ENCODE data around the gene RAB44.
"Not testable (repeated sequence)": the region's sequence is repeated elsewhere in the genome, so short reads cannot be mapped to it uniquely, and the experiment has no call there.

The RAB44 gene

DNA sequence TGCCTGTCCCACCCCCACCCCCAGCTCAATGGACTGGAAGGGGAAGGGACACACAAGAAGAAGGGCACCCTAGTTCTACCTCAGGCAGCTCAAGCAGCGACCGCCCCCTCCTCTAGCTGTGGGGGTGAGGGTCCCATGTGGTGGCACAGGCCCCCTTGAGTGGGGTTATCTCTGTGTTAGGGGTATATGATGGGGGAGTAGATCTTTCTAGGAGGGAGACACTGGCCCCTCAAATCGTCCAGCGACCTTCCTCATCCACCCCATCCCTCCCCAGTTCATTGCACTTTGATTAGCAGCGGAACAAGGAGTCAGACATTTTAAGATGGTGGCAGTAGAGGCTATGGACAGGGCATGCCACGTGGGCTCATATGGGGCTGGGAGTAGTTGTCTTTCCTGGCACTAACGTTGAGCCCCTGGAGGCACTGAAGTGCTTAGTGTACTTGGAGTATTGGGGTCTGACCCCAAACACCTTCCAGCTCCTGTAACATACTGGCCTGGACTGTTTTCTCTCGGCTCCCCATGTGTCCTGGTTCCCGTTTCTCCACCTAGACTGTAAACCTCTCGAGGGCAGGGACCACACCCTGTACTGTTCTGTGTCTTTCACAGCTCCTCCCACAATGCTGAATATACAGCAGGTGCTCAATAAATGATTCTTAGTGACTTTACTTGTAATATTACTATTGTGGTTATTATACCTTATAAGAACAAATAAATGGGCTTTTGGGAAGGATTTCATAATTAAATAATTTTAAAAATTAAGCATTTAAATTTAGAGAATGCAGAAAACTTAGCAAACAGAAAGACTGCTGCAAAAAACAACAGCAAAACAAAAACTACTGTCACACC is 10.7 kb upstream of the RAB44 start:
- no peak for DNase-seq (ENCODE audit: low read depth in 2 of 2, low spot score in 1 of 2)

GRCh38 chr6:36688063-36688738 is 9.4 kb upstream of the RAB44 start:
- DNase-seq (ENCODE audit: low read depth in 2 of 2, low spot score in 1 of 2), result no peak

DNA sequence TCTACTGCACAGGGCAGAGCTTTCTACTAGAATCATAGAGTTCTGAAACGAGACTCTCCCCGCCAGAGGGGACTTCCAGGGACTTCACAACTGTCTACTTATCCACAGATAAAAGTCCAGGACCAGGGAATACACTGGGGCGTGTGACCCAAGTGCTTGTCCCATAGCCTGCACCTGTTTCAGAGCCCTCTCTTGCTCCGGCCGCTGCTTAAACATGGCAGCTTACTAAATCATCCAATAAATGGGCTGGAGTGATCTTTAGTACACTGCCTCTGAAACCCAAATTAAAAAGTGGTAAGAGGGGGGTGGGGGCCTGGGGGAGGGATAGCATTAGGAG is 8.9 kb upstream of the RAB44 start:
- DNase-seq (ENCODE audit: low read depth in 2 of 2, low spot score in 1 of 2), result no peak

DNA sequence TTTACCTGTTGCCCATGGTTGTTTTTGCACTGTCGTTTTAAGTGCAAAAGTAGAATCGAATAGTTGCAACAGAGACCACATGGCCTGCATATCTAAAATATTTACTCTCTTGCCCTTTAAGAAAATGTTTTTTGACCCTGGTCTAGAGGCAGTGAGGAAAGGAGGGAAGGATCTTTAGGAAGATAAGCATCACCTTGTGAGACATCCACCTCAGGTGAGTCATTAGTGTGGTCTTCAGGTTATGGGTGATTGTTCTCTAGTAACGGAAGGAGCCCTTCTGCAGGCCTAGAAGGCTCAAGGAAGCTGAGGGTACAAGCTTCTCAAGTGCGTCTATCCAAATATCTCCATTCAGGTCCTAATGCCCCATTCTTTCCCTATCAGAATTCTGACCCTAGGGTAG is 6.6 kb upstream of the RAB44 start:
- no peak for DNase-seq (ENCODE audit: low read depth in 2 of 2, low spot score in 1 of 2)

GRCh38 chr6:36691612-36692011 is 6.0 kb upstream of the RAB44 start:
- no peak for DNase-seq (ENCODE audit: low read depth in 2 of 2, low spot score in 1 of 2)

DNA sequence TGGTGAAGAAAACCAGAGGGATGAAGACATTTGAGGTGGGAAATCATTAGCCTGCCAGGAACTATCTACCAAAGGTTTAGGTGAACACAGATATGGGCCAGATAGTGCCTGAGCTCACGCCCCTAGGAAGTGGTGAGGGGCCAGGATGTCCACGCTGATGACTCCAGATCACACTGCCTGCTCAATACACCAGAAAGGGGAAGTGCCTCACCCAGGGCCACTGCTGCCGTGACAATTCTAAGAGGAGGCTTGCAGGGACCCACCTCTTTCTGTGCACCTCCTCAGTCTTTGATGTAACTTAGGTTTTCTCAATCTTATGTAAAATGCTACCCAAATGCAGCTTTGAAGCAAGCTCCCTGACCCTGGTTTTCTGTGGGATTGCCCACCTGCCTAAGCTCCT is 5.4 kb upstream of the RAB44 start:
- DNase-seq (ENCODE audit: low read depth in 2 of 2, low spot score in 1 of 2), result no peak

- no peak for DNase-seq (ENCODE audit: low read depth in 2 of 2, low spot score in 1 of 2)
Measured at GRCh38 chr6:36692861-36693702, 4.5 kb upstream of the RAB44 start.

DNA sequence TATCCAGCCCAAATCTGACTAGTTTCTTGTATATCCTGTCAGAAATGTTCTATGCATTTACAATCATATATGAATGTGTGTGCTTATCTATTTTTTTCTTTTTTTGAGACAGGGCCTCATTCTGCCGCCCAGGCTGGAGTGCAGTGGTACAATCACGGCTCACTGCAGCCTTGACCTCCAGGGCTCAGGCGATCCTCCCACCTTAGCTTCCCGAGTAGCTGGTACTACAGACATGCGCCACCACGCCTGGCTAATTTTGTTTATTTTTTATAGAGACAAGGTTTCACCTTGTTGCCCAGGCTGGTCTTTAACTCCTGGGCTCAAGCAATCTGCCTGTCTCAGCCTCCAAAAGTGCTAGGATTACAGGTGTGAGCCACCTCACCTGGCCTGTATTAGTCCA is 3.0 kb upstream of the RAB44 start:
- DNase-seq (ENCODE audit: low read depth in 2 of 2, low spot score in 1 of 2), result no peak

- no peak for DNase-seq (ENCODE audit: low read depth in 2 of 2, low spot score in 1 of 2)
Measured at GRCh38 chr6:36695414-36695813, 2.2 kb upstream of the RAB44 start.

GRCh38 chr6:36698196-36698595 is 570 bp downstream of the RAB44 start:
- DNase-seq (ENCODE audit: low read depth in 2 of 2, low spot score in 1 of 2), result no peak

DNA sequence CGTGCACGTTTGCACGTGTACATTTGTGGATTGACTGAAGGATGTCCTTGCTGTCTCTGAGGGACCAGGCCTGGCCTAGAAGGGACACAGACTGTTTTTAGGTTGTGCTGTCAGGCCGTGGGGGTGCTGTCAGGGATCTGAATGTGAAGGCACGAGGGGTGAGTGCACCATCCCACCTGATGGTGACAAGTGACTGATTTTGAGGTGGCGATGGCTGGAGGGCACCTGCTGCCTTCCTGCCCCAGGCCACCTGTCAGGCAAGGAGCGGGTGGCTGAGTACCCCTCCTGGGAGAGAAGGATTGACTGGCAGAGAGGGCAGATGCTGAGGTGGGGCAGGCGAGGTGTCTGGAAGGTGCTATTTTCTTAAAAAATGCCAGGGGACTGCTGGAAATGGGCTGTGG is 1.2 kb downstream of the RAB44 start:
- no peak for DNase-seq (ENCODE audit: low read depth in 2 of 2, low spot score in 1 of 2)

GRCh38 chr6:36699348-36699747 is 1.7 kb downstream of the RAB44 start:
- no peak for DNase-seq (ENCODE audit: low read depth in 2 of 2, low spot score in 1 of 2)

DNA sequence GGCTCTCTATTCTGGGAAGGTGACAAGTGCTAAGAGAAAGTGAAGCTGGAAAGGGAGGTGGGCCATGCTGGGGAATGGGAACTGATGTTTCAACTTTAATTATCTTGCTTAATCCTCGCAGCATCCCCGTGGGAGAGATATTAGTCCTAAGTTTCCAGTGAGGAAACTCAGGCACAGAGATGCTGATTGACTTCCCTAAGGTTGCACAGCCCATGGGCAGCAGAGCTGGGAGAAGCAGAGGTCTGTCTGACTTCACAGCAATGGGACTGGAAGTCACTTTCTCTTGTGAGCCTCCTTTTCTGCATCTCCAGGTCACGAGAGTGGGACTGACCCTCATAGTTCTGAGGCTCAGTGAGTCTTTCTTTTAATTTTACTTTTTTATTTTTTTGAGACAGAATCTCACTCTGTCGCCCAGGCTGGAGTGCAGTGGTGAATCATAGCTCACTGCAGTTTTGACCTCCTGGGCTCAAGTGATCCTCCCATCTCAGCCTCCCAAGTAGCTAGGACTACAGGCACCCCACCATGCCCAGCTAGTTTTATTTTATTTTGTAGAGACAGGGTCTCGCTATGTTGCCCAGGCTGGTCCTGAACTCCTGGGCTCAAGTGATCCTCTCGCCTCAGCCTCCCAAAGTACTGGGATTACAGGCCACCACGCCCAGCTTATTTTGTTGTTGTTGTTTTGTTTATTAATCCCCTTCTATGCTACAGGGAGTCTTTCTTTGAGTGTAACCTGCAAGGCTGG is 2.6 kb downstream of the RAB44 start:
- DNase-seq (ENCODE audit: low read depth in 2 of 2, low spot score in 1 of 2), result no peak

DNA sequence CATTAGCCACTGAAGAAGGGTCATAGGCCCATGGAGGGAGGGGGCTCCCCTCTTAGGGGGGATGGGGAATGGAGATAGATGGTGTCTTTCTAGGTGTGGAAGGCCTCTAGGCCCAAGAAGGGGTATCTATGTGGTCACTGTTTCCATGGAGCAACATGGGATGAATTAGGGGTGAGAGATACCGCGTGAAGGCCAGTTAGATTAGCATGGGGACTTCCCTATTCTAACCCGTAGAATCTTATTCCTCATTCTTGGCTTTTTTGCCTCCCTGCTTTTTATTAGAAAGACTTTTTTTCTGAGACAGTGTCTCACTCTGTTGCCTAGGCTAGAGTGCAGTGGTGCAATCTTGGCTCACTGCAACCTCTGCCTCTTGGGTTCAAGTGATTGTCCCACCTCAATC is 3.2 kb downstream of the RAB44 start:
- no peak for DNase-seq (ENCODE audit: low read depth in 2 of 2, low spot score in 1 of 2)

GRCh38 chr6:36701401-36701991 is 3.9 kb downstream of the RAB44 start:
- DNase-seq (ENCODE audit: low read depth in 2 of 2, low spot score in 1 of 2), result no peak

GRCh38 chr6:36702656-36703055 is 5.0 kb downstream of the RAB44 start:
- DNase-seq (ENCODE audit: low read depth in 2 of 2, low spot score in 1 of 2), result no peak

- DNase-seq (ENCODE audit: low read depth in 2 of 2, low spot score in 1 of 2), result no peak
Measured at GRCh38 chr6:36703081-36703606, 5.5 kb downstream of the RAB44 start.

DNA sequence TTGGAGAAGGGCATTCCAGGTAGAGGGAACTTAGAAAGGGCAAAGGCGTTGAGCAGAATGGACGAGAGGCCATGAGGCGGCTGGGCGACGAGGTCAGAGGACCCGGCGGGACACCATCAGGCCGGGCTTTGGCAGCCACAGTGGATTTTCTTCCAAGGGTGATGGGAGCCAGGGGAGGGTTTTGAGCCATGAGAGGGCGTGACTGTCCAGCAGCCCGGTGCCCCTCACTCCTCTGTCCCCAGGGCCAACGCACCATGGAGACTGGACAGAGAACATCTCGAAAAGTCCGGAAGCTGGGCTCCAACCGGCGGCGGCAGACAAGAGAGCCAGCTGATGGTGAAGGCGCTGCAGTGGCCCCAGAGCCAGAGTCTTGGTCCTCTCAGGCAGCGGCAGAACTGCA is 6.4 kb downstream of the RAB44 start:
- DNase-seq (ENCODE audit: low read depth in 2 of 2, low spot score in 1 of 2), result no peak

DNA sequence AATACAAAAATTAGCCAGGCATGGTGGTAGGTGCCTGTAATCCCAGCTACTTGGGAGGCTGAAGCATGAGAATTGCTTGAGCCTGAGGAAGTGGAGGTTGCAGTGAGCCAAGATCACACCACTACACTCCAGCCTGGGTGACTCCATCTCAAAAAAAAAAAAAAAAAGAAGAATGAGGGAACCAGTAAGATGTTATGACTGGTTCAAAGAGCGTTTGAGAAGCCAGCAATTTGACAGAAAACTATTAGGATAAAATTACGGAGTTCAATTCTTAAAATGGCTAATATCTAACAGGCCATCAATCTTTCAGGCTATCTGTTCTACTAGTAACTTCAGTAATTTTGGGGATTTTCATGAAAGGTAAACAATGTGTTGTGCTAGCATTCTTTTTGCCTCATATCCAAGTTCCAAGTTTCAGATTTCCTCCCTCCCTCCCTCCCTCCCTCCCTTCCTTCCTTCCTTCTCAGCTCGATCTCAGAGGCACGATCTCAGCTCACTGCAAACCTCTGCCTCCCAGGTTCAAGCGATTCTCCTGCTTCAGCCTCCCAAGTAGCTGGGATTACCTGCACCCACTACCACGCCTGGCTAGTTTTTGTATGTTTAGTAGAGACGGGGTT is 7.4 kb downstream of the RAB44 start:
- DNase-seq (ENCODE audit: low read depth in 2 of 2, low spot score in 1 of 2), result not testable (repeated sequence)

DNA sequence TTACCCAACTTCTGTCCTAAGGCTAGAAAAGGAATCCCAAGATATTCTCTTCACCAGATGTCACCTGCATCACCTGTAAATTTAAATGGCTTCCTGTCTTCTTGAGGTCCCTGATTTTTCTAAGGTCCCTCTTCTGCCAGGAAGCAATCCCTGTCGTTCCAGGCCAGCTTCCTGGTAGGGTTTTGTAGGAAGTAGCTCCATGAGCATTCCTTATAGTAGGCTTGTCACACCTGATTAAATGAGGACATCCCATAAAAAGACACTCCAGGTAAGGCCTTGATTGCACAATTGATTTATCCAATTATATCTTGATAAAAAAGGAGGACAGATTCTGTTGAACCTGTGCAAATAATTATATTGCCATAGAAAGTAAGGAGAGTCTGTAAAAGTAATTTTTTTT is 8.7 kb downstream of the RAB44 start:
- no peak for DNase-seq (ENCODE audit: low read depth in 2 of 2, low spot score in 1 of 2)

All from stimulated activated CD8-positive, alpha-beta memory T cell treated with anti-CD3 and anti-CD28 coated beads, Interleukin-4, amount 100 ng/mL, for 1 hour (primary cell).